HG03066 (cell line): Measurements from ENCODE around the gene S1PR3.

Source experiments
- ATAC-seq: cut with Tn5 transposase; IDR thresholded peaks from one replicate; pipeline ENCODE4 v1.9.1; 2021; ENCODE audit warnings: low read depth; ENCODE audit not compliant: unreplicated experiment

The S1PR3 gene

GRCh38 chr9:89006996-89007967 is 16.0 kb downstream of the S1PR3 start:
- no peak for ATAC-seq

GRCh38 chr9:89008055-89008743 is 16.9 kb downstream of the S1PR3 start:
- ATAC-seq = no peak

- no peak for ATAC-seq
These were observed 17.7 kb downstream of the S1PR3 start for GRCh38 chr9:89008744-89009545.

GRCh38 chr9:89009546-89009840 is 18.2 kb downstream of the S1PR3 start:
- ATAC-seq = no peak

- no peak for ATAC-seq
These were observed 18.8 kb downstream of the S1PR3 start for GRCh38 chr9:89010056-89010455.

GRCh38 chr9:89010526-89011111 is 19.4 kb downstream of the S1PR3 start:
- no peak for ATAC-seq

GRCh38 chr9:89011683-89012082 is 20.4 kb downstream of the S1PR3 start:
- ATAC-seq = no peak

- ATAC-seq = no peak
These were observed 21.2 kb downstream of the S1PR3 start for GRCh38 chr9:89012294-89013042.

GRCh38 chr9:89013660-89014059 is 22.4 kb downstream of the S1PR3 start:
- no peak for ATAC-seq

GRCh38 chr9:89014153-89014552 is 22.9 kb downstream of the S1PR3 start:
- no peak for ATAC-seq

- ATAC-seq = no peak
These were observed 24.1 kb downstream of the S1PR3 start for GRCh38 chr9:89015336-89015735.

GRCh38 chr9:89020754-89021153 is 29.5 kb downstream of the S1PR3 start:
- no peak for ATAC-seq

- ATAC-seq = no peak
These were observed 30.0 kb downstream of the S1PR3 start for GRCh38 chr9:89021154-89021803.

GRCh38 chr9:89022001-89022759 is 30.9 kb downstream of the S1PR3 start:
- no peak for ATAC-seq

- no peak for ATAC-seq
These were observed 31.6 kb downstream of the S1PR3 start for GRCh38 chr9:89022902-89023301.

- no peak for ATAC-seq
These were observed 32.5 kb downstream of the S1PR3 start for GRCh38 chr9:89023740-89024139.

- no peak for ATAC-seq
These were observed 33.5 kb downstream of the S1PR3 start for GRCh38 chr9:89024727-89025126.

- no peak for ATAC-seq
These were observed 34.3 kb downstream of the S1PR3 start for GRCh38 chr9:89025553-89025952.

GRCh38 chr9:89026876-89027275 is 35.6 kb downstream of the S1PR3 start:
- no peak for ATAC-seq
